ENCODE data around the gene XPO4. TPM values are rescaled to one million over a fixed set of nuclear protein-coding genes. Genes with fewer than 3 reads are reported as not detected.

XPO4 gene
- total RNA-seq, 1 donor from 2014 or later: 27.4 TPM

DNA sequence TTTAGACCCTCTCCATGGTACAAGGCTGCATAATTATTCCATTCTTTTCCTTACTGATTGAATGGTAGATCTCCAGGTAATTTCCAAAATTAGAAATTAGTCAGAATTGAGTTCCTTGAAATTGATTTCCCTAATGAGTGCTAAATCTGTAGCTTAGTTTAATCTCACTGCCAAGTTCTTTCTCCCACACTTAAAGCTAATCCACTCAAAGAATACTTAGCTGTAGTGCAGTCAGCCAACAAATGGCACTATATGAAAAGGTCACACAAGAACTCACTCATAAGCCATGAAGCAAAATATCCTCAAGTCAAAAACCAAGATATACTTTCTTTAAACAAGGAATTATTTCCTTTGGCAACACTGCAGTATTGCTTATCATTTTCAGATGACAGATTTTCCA, 62.0 kb downstream of the XPO4 start:
- Mint-ChIP-seq H3K4me3 (no peak overlapping the region), H3K36me3 (ENCODE audit: low read depth) (peaks cover 64% of the 10 kb centered on the region), H3K9me3 (no peaks in the 10 kb centered on the region), H3K27me3 (no peaks in the 10 kb centered on the region), H3K27ac (no peak overlapping the region), H3K4me1 (no peaks in the 10 kb centered on the region)
- ATAC-seq (ENCODE audit: low read depth) (no peak), DNase-seq (no peak)
- ChIA-PET POLR2A (no interaction called here), CTCF (interaction anchor here (1.5 kb wide), 1 partner anchor 8 kb away, joined by 3 read pairs; no protein-coding TSS in a partner anchor)
- no peak for TF ChIP-seq CTCF (IDR thresholded peaks at IDR 0.05)
- intact Hi-C loops (cut with micrococcal nuclease): loop anchor here (2.0 kb wide), 1 partner anchor 28 kb away; no protein-coding TSS in a partner anchor

- H3K36me3 Mint-ChIP-seq (ENCODE audit: low read depth): peaks cover 48% of the 10 kb centered on the region
- no peaks in the 10 kb centered on the region for H3K4me1 Mint-ChIP-seq
- TF ChIP-seq CTCF (IDR thresholded peaks at IDR 0.05): no peak
- POLR2A ChIA-PET: interaction anchor here (1.1 kb wide), 1 partner anchor 309 kb away, joined by 8 read pairs; the partner anchor contains the start of gene CRYL1
- ATAC-seq (ENCODE audit: low read depth) (no peak), DNase-seq (no peak)
- intact Hi-C loops (cut with micrococcal nuclease): no loop called here
- no peak overlapping the region for H3K4me3 Mint-ChIP-seq
- no peaks in the 10 kb centered on the region for H3K27me3 Mint-ChIP-seq
- H3K9me3 Mint-ChIP-seq: no peaks in the 10 kb centered on the region
- CTCF ChIA-PET: interaction anchor here (0.8 kb wide), 1 partner anchor 342 kb away, joined by 3 read pairs; no protein-coding TSS in a partner anchor
- no peak overlapping the region for H3K27ac Mint-ChIP-seq
Observed at GRCh38 chr13:20833900-20834679, 68.5 kb downstream of the XPO4 start.

DNA sequence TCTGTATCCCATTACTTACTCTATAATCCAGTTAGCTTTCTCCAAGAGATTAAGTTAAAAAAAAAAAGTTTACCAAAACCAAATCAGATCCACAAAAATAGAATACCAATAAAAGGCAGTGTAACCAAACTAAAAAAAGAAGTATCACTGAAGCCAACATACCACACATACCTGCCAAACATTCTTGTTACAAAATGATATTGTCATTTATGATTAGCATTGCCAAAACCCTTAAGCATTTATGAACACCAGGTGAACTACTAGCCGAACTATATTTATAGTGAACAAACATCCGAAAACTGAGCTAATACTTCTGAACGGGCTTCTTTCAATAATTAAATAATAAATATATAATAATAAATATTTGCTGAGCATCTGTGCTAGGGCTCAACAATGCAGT, 69.7 kb downstream of the XPO4 start:
- H3K4me3 Mint-ChIP-seq: no peak overlapping the region
- ATAC-seq (ENCODE audit: low read depth): no peak
- intact Hi-C loops (cut with micrococcal nuclease): no loop called here
- H3K4me1 Mint-ChIP-seq: peaks cover 6% of the 10 kb centered on the region
- H3K27ac Mint-ChIP-seq: no peak overlapping the region
- TF ChIP-seq CTCF (IDR thresholded peaks at IDR 0.05): no peak
- no peak for DNase-seq
- H3K36me3 Mint-ChIP-seq (ENCODE audit: low read depth): peaks cover 39% of the 10 kb centered on the region
- no peaks in the 10 kb centered on the region for H3K9me3 Mint-ChIP-seq
- POLR2A ChIA-PET: no interaction called here
- CTCF ChIA-PET: interaction anchor here (0.6 to 1.1 kb wide), 3 partner anchors 339 to 635 kb away, joined by 3 to 5 read pairs (median 3); no protein-coding TSS in a partner anchor
- no peaks in the 10 kb centered on the region for H3K27me3 Mint-ChIP-seq

DNA sequence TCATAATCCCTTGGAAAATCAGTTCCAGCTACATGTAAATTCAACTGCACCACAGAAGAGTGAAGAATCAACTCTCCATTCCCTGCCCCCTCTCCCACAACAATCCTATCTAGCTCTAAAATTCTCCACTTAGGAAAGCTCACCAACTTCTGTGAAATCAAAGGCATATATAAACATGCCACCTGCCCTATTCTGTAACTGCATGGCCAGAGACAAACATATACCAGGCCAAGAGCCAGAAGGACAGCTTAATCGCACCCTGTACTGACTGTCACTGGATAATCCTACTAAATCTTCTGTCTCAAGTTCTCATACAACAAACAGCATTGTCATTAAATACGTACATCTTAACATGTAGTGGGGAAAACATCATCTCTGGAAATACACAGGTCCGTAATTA, 70.6 kb downstream of the XPO4 start:
- intact Hi-C loops (cut with micrococcal nuclease): no loop called here
- no peaks in the 10 kb centered on the region for H3K9me3 Mint-ChIP-seq
- DNase-seq (no peak), ATAC-seq (ENCODE audit: low read depth) (no peak)
- TF ChIP-seq CTCF (IDR thresholded peaks at IDR 0.05): no peak
- peaks cover 6% of the 10 kb centered on the region for H3K4me1 Mint-ChIP-seq
- POLR2A ChIA-PET: no interaction called here
- H3K4me3 Mint-ChIP-seq: no peak overlapping the region
- no peaks in the 10 kb centered on the region for H3K27me3 Mint-ChIP-seq
- no peak overlapping the region for H3K27ac Mint-ChIP-seq
- CTCF ChIA-PET: interaction anchor here (0.8 to 1.5 kb wide), 4 partner anchors 9 to 340 kb away, joined by 3 to 5 read pairs (median 4); no protein-coding TSS in a partner anchor
- H3K36me3 Mint-ChIP-seq (ENCODE audit: low read depth): peaks cover 30% of the 10 kb centered on the region

- ChIA-PET CTCF (interaction anchor here (0.8 to 1.5 kb wide), 3 partner anchors 9 to 340 kb away, joined by 3 to 5 read pairs (median 5); no protein-coding TSS in a partner anchor), POLR2A (interaction anchor here (0.7 kb wide), 1 partner anchor 28 kb away, joined by 3 read pairs; no protein-coding TSS in a partner anchor)
- Mint-ChIP-seq H3K27ac (no peak overlapping the region), H3K4me3 (no peak overlapping the region), H3K27me3 (no peaks in the 10 kb centered on the region), H3K36me3 (ENCODE audit: low read depth) (peaks cover 23% of the 10 kb centered on the region), H3K4me1 (peaks cover 6% of the 10 kb centered on the region), H3K9me3 (no peaks in the 10 kb centered on the region)
- TF ChIP-seq CTCF (IDR thresholded peaks at IDR 0.05): no peak
- no peak for ATAC-seq (ENCODE audit: low read depth)
- DNase-seq: no peak
- intact Hi-C loops (cut with micrococcal nuclease): no loop called here
Observed at GRCh38 chr13:20831254-20831653, 71.3 kb downstream of the XPO4 start.
